HG02678 (cell line): ENCODE results near the gene LAMP2.
"Not testable (repeated sequence)": the region's sequence is repeated elsewhere in the genome, so short reads cannot be mapped to it uniquely, and the experiment has no call there.

Experiments used
- ATAC-seq: cut with Tn5 transposase; IDR thresholded peaks from one replicate; pipeline ENCODE4 v1.9.1; 2021; ENCODE audit warnings: mild to moderate bottlenecking, moderate library complexity; ENCODE audit not compliant: unreplicated experiment

Gene LAMP2

DNA sequence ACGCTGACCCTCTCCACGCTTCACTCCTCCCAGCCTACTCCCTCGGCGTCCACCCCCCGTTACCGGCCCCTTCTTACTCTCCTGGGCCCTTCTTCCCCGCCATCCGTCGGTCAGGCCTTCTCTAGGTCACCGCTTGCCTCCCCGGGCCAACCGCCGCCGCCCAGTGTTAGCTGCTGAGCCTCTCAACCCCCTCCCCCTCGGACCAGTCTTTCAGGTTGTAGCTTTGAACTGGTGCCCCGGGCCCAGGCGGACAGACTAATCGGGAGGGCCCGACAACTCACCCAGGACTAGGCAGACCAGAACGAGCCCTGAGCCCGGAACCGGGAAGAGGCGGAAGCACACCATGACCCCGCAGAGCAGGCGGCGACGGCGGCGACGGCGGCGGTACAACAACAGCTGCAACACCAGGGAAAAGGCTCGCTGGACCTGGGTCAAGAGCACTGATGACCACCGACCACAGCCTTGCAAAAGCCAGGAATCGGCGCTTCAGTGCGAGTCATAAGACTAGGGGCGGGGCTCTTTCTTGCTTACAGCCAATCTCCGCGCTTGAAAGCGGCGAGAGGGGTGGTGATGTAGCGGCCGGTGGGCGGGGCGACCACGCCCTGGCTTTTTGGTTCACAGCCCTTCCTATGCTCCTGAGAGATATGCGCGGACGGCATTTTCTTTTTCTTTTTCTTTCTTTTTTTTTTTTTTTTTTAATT lies at the start of gene LAMP2:
LAMP2 (minus strand) TSS at position 472 of the 701 bp plus-strand sequence; CDS start at position 345, 127 bp downstream.
- peak; percentile 99 for ATAC-seq

DNA sequence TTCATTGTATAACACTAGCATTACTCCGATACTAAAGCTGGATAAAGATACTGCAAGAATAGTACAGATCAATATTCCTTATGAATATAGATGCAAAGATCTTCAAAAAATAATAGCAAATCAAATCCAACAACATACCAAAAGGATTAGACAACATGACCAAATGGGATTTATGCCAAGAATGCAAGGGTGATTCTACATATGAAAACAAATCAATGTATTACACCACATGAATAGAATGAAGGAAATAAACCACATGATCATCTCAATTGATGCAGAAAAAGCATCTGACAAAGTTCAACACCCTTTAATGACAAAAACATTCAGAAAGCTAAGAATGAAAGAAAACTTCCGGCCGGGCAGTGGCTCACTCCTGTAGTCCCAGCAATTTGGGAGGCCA lies 48.8 kb upstream of the LAMP2 start:
- ATAC-seq: no peak

GRCh38 chrX:120514236-120514635 lies 45.1 kb upstream of the LAMP2 start:
- no peak for ATAC-seq

GRCh38 chrX:120512627-120513026 lies 43.5 kb upstream of the LAMP2 start:
- ATAC-seq: no peak

- ATAC-seq: no peak
These were observed 43.1 kb upstream of the LAMP2 start for GRCh38 chrX:120512222-120512621.

DNA sequence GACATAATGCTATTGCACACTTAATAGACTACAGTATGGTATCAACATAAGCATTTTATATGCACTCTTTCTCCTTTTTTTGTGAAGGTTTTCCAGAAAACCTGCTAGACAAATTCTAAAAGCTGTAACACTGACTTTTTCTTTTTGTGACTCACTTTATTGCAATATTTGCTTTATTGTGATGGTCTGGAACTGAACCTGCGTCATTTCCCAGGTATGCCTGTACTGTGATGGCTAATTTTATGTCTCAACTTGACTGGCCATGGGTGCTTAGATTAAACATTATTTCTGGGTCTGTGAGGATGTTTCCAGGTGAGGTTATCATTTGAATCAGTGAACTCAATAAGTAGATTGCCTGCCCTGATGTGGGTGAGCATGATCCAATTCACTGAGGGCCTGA lies 35.5 kb upstream of the LAMP2 start:
- ATAC-seq: no peak

- ATAC-seq: no peak
These were observed 30.4 kb upstream of the LAMP2 start for GRCh38 chrX:120499301-120500072.

DNA sequence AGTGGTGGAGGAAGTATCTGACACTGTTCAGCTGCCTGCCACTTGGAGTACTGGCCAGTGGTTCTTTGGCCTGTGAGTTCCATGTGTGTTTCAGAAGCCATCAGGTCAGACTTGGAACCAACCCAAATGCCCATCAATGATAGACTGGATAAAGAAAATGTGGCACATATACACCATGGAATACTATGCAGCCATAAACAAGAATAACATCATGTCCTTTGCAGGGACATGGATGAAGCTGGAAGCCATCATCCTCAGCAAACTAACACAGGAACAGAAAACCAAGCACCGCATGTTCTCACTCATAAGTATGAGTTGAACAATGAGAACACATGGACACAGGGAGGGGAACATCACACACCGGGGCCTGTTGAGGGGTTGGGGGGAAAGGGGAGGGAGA lies 21.0 kb upstream of the LAMP2 start:
- ATAC-seq: not testable (repeated sequence)

GRCh38 chrX:120486786-120487185 lies 17.7 kb upstream of the LAMP2 start:
- no peak for ATAC-seq

DNA sequence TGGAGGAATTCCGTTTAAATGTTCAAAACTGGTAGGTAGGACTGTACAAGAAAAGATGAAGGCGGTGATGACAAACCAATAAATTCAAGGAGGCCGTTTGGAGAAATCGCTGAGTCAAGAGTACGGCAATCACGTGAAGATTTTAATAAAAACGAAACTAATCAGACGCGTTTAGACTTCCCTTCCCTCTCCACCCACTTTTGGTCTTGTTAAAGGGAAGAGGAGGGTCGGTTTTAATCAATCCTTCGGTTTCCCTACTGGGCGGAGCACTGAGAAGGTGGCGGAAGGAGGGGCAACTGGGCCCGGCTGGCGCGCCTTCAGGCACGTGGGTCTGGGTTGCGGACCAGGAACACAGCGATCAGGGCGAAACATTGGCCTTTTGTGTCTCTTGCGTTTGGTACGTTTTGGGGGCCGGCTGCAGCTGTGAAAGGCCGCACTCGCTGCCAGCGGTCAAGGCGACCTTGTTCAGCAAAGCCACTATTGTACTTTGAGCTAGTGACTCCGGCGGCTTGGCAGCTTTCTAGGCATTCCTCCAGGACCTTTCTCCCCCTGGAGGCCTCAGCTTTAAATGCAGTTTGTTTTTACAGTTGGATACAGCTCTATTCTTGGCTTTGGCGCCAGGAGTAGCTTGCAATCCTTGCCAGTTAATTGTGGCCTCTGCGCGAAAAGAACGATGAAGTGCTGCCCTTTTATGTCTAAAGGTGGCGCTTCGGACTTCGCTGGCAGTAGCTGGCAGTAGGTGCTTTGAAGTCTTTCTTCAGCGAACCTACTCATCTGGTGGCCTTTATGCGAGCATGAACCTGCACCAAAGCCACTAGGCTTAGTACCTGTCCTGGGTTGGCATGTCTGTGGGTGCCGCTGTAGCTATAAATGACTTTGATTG lies 16.8 kb upstream of the LAMP2 start:
- peak; percentile 78 for ATAC-seq

DNA sequence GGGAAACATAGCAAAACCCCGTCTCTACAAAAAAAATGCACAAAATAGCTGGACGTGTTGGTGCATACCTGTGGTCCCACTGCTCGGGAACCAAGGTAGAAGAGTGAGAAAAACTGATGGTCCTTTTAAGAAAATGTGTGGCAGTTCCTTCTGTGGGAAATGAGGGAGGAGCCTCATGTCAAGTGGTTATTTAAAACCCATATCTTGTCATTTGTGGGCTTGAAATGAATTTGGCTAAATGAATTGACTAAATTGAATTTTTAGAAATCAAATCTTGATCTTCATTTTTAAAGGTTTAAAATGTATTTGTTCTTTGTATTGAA lies 16.2 kb upstream of the LAMP2 start:
- ATAC-seq: peak; percentile 7

- no peak for ATAC-seq
These were observed 8.4 kb upstream of the LAMP2 start for GRCh38 chrX:120477453-120477852.

DNA sequence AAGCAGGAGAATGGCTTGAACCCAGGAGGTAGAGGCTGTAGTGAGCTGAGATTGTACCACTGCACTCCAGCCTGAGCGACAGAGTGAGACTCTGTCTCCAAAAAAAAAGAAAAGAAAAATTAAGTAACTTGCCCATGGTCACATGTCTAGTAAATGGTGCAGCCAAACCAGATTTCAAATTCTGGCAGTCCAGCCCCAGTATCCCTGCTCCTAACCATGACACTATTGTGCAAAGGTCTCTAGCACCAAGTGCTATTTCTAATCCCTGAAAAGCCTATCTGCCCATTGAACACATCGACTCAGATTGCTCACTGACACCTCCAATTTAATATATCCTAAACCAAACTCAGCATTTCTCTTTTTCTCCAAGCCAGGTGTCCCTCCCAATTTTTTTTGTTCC lies 7.6 kb upstream of the LAMP2 start:
- ATAC-seq: no peak

DNA sequence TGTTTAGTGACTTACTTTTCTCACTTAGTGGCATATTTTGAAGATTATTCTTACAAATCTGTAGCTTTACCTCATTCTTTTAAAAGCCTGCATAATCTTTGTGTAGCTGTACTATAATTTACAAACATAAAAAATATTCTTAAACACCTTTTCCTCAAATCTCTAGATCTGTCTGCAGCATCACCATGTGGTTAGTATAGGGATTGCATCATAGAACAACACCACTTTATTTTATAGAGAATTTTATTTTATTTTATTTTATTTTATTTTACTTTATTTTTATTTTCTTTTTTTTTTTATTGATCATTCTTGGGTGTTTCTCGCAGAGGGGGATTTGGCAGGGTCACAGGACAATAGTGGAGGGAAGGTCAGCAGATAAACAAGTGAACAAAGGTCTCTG lies 6.4 kb upstream of the LAMP2 start:
- ATAC-seq: not testable (repeated sequence)

GRCh38 chrX:120474085-120474484 lies 5.0 kb upstream of the LAMP2 start:
- no peak for ATAC-seq

- peak; percentile 7 for ATAC-seq
These were observed 561 bp upstream of the LAMP2 start for GRCh38 chrX:120469657-120470056.

GRCh38 chrX:120468479-120468824 lies 644 bp downstream of the LAMP2 start:
- ATAC-seq: no peak

DNA sequence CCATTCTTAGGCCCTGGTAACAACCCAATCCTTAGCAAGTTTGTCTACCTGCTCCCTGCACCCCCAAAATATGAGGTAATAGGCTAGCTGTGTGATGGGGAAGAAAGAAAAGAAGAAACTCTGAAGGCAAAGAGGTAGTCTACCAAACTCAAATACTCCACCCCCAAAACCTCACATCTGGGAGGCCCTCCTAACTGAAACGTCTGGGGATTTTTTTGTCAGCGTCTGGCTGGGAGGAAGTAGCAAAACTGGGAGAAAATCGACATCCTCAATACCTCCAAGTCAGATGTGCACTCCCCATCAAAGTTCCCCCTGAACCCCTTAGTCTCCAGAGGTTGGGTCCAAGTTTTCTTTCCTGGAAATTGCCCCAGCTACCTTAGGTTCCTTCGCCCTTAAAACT lies 1.0 kb downstream of the LAMP2 start:
- ATAC-seq: no peak

DNA sequence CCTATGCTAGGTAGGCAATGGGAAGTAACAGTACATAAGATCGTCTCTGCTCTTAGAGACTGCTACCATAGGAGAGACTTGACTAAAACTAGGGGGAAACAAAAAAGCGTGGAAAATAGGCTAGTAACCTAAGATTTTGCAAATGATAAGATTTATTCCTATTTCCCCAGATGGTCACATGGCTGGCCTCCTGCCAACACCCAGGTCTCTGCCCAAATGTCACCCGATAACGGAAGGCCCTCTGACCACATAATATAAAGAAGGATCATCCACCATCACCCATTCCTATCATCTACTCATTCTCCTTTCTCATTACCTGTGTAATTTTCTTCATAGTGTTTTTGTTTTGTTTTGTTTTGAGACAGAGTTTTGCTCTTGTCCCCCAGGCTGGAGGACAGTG lies 4.7 kb downstream of the LAMP2 start:
- ATAC-seq: no peak

- no peak for ATAC-seq
These were observed 5.9 kb downstream of the LAMP2 start for GRCh38 chrX:120463241-120463640.

DNA sequence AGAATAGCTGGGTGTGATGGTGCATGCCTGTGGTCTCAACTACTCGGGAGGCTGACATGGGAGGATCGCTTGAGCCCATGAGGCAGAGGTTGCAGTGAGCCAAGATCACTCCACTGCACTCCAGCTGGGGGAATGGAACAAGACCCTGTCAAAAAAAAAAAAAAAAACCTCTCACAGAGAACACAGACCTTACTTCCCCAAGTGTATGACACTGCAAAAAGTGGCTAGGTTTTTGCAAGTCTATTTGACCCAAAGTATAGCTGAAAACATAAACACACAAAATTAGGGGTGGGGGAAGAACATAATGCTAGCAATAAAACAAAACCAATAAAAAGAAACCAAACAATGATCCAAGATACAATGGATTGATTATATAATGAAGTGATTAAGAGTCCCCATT lies 6.7 kb downstream of the LAMP2 start:
- ATAC-seq: no peak

GRCh38 chrX:120459309-120459708 lies 9.8 kb downstream of the LAMP2 start:
- ATAC-seq: no peak
